GM18867 (cell line): ENCODE data around the gene IL17A.
"Not testable (repeated sequence)": the region's sequence is repeated elsewhere in the genome, so short reads cannot be mapped to it uniquely, and the experiment has no call there.

Source experiments
- ATAC-seq: cut with Tn5 transposase; IDR thresholded peaks from one replicate; pipeline ENCODE4 v1.9.1; 2021; ENCODE audit warnings: mild to moderate bottlenecking, moderate library complexity; ENCODE audit not compliant: unreplicated experiment

Gene IL17A

DNA sequence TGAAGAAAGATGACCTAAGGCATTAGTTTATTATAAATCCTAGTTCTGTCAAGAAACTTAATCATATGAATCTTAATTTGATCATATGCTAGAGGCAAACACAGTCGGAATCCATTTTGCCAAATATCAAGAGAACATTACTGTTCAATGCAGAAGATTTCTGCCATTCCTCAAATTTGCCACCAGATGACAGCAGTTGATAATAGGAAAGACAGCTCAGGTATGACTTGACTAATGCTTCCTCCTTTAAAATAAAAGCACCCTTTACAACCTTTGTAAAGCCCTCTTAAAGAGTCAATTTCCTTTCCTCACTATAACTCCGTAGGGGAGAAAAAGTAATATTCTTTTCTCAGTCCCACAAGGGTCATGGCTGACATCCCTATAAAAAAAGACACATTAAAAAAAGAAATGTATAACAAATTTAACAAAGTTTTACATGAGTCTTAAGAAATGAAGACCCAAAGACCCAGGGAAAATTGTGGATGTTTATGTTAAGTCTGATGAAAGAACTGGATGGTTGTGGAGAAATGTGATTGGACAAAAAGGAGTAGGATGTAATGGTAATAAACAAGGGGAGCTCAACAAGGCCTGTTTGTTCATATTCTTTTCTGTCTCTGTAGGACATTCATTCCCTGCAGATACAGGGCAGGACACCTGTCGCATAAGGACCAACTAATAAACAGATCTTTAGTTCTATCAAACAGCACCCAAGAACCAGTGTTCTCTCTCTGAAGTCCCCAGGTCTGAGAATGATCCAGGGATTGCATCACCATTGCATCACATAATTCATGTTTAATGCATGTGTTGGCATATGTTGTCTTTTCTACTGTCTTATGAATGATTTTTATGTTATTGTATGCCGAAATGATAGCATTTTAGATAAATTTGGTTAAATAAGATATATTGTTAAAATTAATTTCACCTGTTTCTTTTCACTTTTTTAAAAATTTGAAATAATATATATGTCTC, 23.0 kb upstream of the IL17A start:
- ATAC-seq: peak; percentile 62

DNA sequence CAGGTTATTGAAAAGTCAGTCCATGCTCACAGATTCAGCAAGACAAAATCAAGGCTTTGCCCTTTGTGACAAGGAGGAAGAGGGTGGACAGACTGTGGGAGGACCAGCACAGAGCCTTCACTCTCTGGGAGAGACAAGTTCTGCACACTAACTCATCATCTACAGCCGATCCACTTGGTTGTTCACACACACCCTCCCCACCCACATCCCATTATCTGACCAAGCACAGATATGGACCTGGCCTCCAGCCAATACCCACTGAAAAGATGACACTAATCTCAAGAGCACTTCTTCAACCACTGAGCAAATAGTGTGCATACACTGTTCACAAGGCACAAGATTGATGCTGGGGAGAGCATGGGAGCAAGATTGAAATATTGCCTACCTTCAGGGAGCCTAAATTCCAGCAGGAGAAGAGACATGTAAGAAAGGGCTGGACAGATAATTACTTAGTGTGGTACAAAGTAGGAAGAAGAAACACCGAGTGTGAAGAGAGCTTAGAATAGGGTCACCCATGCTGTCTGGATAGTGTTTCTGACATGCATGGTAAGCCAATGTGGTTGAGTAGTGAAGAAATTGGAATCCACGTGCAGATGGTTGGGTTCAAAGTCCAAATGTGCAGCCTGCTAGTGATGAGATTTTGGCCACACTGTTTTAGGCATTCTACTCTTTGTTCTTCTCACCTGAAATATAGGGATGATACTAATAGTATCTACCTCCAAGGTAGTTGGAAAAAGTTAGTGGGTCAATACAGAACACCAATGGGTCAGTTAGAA, 21.7 kb upstream of the IL17A start:
- no peak for ATAC-seq

GRCh38 chr6:52167267-52167666, 18.9 kb upstream of the IL17A start:
- no peak for ATAC-seq

GRCh38 chr6:52168351-52168750, 17.8 kb upstream of the IL17A start:
- not testable (repeated sequence) for ATAC-seq

GRCh38 chr6:52174118-52174517, 12.1 kb upstream of the IL17A start:
- ATAC-seq: no peak

- ATAC-seq: peak; percentile 92
These were observed 9.6 kb upstream of the IL17A start for GRCh38 chr6:52176550-52176949.

GRCh38 chr6:52177961-52178360, 8.2 kb upstream of the IL17A start:
- no peak for ATAC-seq

DNA sequence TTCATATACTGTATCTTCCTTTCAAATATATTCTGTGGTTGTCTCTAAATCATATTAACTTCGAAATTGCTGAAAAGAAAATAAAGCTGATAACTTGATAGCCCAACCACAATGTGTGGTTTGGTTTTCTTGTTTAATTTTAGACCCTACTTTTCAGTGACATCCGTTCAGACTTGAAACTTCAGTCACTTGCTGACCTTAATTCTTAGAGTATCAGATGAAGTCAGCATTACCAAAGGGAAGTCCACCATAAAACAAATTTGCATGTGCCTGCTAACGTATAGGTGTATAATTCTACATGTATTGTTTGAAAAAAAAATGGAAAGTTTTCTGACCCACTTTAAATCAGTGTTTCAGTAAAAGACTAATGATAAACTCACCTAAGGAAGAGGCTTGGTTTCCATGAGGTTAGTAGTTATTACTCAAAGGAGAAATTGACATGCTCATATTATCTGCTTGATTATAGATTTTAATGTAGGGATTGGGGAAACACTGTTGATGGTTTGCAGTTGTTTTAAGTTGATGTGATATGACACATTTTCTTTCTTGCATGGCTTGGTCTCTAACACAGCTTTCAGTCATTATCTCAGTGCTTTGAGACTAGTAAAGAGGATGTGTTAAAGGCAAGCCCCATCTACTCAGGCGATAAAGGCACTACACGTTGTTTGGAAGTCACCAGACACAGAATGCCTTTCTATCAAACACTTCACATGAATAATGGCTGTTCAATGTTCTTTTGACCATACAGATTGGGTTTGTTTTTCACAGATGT, 5.2 kb upstream of the IL17A start:
- peak; percentile 61 for ATAC-seq

GRCh38 chr6:52183131-52183713, 3.0 kb upstream of the IL17A start:
- ATAC-seq: no peak

DNA sequence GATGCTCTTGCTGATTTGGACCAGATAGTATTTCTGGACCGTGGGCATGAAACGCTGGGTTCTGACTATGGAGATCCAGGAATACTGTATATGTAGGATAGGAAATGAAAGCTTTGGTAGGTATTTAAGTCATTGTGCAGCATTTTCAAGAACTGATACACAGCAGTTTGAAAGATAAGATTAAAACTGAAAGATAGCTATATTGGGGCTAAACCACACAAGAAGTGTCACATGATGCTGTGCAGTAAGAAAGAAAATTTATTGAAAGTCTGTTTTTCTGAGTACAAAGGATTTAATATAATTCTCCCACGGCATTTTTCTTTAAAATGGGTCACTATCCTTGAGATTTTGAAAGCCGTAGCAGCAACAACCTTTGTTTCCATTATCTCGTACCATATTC, 305 bp downstream of the IL17A start:
- ATAC-seq: peak; percentile 90

- ATAC-seq: no peak
These were observed 923 bp downstream of the IL17A start for GRCh38 chr6:52187098-52187497.

- no peak for ATAC-seq
These were observed 3.8 kb downstream of the IL17A start for GRCh38 chr6:52189974-52190373.

DNA sequence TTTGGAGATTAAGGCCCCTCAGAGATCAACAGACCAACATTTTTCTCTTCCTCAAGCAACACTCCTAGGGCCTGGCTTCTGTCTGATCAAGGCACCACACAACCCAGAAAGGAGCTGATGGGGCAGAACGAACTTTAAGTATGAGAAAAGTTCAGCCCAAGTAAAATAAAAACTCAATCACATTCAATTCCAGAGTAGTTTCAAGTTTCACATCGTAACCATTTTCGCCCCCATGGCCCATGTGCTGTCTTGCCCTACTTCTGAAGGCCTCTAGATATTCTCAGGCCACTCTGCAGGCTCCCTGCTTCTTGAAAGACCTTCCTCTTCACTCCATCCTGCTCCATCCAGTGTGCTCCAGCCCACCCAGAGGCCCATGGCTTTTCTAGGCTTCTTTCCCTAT, 4.2 kb downstream of the IL17A start:
- ATAC-seq: no peak

DNA sequence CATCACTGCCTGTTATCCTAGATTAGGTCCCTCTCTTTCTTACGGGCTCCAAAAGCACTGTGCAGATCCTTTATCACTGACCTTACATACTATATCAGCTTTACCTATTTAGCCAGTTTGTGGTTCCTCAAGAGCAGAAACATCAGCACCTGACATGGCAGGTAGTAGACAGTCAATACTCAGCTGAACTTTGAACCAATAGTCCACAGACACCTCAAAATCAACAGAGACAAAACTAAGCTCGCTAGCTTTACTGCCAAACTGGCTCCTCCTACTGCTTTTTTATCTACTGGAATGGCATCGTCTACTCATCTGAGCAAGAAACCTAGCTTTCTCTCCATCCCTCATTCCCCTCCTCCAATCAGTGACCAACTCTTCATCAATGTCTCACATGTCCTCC, 5.6 kb downstream of the IL17A start:
- ATAC-seq: no peak

- ATAC-seq: no peak
These were observed 9.7 kb downstream of the IL17A start for GRCh38 chr6:52195886-52196285.

- ATAC-seq: not testable (repeated sequence)
These were observed 13.9 kb downstream of the IL17A start for GRCh38 chr6:52200088-52200487.

GRCh38 chr6:52201046-52201445, 14.9 kb downstream of the IL17A start:
- no peak for ATAC-seq

DNA sequence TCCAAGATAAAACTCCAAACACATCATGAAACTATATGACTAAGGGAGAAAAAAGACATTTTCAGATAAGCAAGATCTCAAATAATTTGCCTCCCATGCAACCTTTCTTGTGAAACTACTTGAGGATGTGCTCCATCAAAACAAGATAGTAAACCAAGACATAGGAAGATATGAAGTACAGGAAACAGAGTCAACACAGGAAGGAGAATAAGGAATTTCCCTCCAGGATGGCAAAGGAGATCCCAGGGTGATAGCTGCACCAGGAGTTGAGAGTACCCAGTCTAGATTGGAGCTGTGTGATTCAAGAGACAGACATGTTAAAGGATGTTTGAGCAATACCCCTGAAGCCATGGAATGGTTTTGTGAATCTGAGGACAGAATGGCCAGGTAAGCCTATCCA, 15.3 kb downstream of the IL17A start:
- no peak for ATAC-seq

DNA sequence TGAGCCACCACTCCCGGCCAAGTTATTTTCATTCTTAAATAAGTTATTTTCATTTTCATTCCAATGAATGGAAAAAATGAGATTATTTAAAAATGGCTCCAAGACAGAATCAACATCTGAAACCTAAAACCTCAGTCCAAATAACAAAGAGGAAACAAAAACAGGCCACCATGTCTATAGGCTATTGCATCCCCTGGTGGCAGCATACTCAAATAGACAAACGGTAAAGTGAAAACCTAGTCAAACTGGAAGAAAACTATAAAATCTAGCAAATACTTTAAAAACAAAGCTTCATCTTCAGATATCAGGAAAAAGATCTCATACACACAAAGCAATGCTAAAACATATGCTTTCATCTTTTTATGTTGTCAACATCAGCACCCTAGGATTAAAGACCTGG, 20.9 kb downstream of the IL17A start:
- ATAC-seq: no peak

DNA sequence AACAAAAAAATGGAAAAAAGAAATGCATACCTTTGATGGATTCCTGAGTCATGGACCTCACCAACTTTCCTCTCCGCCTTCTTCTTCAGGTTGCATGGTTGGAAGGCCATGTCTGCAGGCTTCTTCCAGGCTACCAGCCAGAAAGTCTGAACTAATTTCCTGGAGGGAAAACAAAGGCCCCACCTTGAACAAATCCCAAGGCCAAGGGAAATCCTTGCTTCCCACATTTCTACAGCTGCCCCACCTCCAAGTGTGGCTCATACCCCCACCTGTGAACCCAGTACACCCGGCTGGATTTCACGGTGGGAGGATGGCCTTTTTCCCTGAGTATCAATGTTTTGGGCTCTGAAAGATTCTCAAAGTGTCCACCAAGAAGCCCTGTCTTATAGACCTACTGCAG, 22.4 kb downstream of the IL17A start:
- ATAC-seq: no peak

DNA sequence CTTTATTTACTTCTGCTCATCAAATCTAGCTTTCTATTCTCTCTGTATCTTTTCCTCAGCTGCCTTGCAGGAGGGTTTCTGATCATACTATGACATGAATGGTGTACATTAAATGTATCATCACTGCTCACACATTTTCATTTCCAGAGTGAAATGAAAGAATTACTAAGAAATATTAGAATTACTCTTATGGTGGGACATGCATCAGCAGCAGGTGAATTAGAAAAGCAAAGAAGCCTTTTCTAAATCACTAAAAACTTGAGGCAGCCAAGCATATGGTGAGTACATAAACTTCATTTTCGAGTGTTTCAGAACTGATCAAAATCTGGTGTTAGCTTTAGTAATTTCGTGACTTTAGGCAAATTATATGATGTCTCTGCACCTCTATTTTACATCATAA, 23.6 kb downstream of the IL17A start:
- peak; percentile 39 for ATAC-seq
